IPS-11a (cell line): ENCODE data around the gene EMILIN1.

Source experiments
- H3K4me3 ChIP-seq: one replicate; pipeline ENCODE4 v1.5.1; 2013; ENCODE audit warnings: low read depth, low read length, control low read depth

Gene EMILIN1

GRCh38 chr2:27079233-27080139, 1.1 kb downstream of the EMILIN1 start:
- H3K4me3 ChIP-seq = no peak overlapping the region

DNA sequence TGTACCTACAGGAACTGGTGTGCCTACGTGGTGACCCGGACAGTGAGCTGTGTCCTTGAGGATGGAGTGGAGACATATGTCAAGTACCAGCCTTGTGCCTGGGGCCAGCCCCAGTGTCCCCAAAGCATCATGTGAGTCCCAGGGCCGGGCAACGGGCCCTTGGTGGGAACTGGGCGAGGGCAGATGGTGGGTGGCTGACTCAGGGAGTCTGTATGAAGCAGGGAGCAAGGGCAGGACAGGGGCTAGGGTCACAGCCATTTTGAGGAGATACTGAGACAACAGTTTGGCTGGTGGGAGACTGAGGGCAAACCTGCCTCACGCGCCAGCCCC, 1.7 kb downstream of the EMILIN1 start:
- H3K4me3 ChIP-seq = no peak overlapping the region

DNA sequence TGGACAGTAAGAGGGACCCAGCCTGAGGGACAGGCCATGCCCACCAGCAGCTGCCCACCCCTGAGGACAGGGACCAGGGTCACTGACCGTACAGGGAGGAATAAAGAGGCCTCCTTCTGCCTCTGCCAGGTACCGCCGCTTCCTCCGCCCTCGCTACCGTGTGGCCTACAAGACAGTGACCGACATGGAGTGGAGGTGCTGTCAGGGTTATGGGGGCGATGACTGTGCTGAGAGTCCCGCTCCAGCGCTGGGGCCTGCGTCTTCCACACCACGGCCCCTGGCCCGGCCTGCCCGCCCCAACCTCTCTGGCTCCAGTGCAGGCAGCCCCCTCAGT, 2.2 kb downstream of the EMILIN1 start:
- no peak overlapping the region for H3K4me3 ChIP-seq

DNA sequence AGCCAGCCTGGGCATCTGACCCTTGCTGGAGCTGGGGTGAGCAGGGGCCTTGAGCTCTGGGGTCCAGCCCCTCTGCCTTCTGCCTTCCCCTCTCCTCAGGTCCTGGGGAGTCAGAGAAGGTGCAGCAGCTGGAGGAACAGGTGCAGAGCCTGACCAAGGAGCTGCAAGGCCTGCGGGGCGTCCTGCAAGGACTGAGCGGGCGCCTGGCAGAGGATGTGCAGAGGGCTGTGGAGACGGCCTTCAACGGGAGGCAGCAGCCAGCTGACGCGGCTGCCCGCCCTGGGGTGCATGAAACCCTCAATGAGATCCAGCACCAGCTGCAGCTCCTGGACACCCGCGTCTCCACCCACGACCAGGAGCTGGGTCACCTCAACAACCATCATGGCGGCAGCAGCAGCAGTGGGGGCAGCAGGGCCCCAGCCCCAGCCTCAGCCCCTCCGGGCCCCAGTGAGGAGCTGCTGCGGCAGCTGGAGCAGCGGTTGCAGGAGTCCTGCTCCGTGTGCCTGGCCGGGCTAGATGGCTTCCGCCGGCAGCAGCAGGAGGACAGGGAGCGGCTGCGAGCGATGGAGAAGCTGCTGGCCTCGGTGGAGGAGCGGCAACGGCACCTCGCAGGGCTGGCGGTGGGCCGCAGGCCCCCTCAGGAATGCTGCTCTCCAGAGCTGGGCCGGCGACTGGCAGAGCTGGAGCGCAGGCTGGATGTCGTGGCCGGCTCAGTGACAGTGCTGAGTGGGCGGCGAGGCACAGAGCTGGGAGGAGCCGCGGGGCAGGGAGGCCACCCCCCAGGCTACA, 3.8 kb downstream of the EMILIN1 start:
- H3K4me3 ChIP-seq = no peak overlapping the region

GRCh38 chr2:27082773-27083409, 4.5 kb downstream of the EMILIN1 start:
- H3K4me3 ChIP-seq = no peak overlapping the region

DNA sequence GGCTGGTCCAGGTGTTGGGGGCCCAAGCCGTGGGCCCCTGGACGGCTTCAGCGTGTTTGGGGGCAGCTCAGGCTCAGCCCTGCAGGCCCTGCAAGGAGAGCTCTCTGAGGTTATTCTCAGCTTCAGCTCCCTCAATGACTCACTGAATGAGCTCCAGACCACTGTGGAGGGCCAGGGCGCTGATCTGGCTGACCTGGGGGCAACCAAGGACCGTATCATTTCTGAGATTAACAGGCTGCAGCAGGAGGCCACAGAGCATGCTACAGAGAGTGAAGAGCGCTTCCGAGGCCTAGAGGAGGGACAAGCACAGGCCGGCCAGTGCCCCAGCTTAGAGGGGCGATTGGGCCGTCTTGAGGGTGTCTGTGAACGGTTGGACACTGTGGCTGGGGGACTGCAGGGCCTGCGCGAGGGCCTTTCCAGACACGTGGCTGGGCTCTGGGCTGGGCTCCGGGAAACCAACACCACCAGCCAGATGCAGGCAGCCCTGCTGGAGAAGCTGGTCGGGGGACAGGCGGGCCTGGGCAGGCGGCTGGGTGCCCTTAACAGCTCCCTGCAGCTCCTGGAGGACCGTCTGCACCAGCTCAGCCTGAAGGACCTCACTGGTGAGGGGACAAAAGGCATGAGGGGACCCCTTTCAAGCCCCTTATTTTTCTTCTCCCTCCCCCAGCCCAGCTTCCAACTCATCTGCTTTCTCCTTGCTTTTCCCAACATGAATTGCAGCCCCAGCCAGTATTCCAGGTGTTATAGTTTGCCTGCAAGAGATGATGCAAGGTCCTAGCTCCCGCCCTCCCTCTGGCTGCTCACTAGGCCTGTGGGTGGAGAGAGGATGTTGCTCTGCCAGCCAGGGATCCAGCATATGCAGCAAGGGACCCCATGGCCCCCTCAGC, 5.2 kb downstream of the EMILIN1 start:
- no peak overlapping the region for H3K4me3 ChIP-seq

GRCh38 chr2:27084297-27085061, 6.1 kb downstream of the EMILIN1 start:
- no peak overlapping the region for H3K4me3 ChIP-seq

DNA sequence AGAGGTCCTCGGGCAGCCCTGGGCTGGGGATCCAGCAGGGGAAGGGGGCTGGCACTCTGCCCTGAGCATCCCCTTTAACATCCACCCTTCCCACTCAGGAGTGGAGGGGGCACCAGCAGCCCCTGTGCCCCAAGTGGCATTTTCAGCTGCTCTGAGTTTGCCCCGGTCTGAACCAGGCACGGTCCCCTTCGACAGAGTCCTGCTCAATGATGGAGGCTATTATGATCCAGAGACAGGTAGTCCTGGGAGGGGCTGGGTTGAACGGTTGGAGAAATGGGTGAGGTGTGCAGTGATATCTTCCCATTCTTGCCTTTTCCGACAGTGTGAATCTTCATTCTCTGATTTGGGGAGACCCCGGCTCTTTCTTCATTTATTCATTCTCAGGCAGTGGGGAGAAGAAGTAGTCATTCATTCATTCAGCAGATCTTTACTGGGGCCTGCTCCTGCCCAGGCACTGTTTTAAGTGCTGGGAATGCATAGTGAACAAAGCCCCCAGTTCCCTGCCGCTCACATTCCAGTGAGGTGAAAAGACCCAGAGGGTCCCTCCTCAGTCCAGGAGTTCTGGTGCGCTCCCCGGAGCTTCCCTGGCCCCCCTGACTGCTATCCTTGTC, 6.8 kb downstream of the EMILIN1 start:
- peak overlapping the region; percentile 53 for H3K4me3 ChIP-seq

DNA sequence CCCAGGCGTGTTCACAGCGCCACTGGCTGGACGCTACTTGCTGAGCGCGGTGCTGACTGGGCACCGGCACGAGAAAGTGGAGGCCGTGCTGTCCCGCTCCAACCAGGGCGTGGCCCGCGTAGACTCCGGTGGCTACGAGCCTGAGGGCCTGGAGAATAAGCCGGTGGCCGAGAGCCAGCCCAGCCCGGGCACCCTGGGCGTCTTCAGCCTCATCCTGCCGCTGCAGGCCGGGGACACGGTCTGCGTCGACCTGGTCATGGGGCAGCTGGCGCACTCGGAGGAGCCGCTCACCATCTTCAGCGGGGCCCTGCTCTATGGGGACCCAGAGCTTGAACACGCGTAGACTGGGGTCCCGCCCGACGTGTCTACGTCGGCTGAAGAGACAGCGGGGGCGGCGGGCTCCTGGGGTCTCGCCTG, 7.3 kb downstream of the EMILIN1 start:
- H3K4me3 ChIP-seq = peak overlapping the region; percentile 53

- H3K4me3 ChIP-seq = peak overlapping the region; percentile 53
Observed at GRCh38 chr2:27086090-27086723, 7.8 kb downstream of the EMILIN1 start.

GRCh38 chr2:27086724-27087593, 8.5 kb downstream of the EMILIN1 start, which contains the start of gene KHK:
KHK (plus strand) TSS chr2:27086772; CDS start chr2:27087260, 488 bp downstream.
- H3K4me3 ChIP-seq = peak within 1 kb of the TSS; percentile 53

DNA sequence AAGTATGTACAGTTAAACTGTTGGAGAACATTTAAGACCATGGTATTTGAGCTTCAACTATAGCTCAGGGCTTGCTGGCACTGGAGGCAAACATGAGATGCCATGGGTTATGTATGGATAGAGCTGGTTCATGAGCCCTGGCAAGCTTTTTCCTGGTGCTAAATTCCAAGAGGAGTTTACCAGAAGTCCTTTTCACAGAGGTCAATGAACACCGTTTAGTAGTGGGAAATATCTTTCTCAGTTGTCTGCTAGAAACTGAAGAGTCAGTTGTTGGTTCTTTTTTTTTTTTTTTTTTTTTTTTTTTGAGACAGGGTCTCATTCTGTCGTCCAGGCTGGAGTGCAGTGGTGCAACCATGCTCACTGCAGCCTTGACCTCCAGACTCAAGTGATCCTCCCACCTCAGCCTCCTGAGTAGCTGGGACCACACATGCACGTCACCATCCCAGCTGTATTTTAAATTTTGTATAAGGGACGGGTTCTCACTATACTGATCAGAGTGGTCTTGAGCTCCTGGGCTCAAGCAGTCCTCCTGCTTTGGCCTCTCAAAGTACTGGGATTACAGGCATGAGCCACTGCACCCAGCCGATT, 9.5 kb downstream of the EMILIN1 start:
- no peak overlapping the region for H3K4me3 ChIP-seq

GRCh38 chr2:27088634-27089033, 10.2 kb downstream of the EMILIN1 start:
- H3K4me3 ChIP-seq = no peak overlapping the region

GRCh38 chr2:27089111-27089954, 10.9 kb downstream of the EMILIN1 start:
- no peak overlapping the region for H3K4me3 ChIP-seq

DNA sequence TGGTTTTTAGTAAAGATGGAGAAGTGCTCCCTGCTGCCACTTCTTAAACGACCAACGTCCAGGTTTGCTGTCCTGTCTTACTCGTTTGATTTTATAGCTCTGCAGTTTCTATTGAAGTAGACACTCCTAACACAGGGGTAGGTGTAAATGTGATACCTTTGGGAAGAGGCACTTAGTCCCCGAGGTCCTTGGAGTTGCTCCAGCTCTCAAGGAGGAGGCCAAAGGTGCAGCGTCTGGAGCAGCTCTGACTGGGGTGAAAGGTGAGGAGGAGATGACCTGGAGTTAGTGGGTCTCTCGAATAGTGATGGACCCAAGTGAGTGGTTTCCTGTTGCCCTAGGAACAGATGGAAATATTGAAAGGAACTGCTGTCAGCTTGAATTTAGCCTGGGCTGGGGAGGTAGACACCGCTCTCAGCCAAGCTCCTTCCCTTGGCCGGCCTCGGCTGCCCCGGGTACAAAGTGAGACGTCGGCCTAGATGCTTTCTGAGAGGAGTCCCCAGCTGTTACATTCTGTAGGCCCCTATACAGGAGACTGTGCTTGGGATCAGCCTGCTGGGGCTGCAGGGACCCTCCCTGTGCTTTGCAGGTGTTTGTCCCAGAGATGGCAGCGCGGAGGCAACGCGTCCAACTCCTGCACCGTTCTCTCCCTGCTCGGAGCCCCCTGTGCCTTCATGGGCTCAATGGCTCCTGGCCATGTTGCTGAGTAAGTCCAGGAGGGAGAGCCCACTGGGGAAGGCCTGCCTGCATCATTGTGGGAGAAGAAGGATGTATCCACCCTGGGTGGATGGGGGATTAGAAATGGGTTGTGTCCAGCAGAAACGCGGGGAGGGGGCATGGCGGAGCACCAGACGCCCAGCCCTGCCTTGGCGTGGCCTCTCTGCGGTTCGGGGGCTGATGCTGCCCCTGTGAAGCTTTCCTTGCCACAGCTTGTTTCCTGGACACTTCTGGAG, 13.6 kb downstream of the EMILIN1 start:
- H3K4me3 ChIP-seq = no peak overlapping the region
